ENCODE measurements around the gene NID1. TPM values are rescaled to one million over a fixed set of nuclear protein-coding genes. Genes with fewer than 3 reads are reported as not detected.

The NID1 gene
- total and polyA plus RNA-seq, 10 donors, result 6.8 to 178 (median 81.2) TPM

GRCh38 chr1:235941876-235942624 is 122.8 kb downstream of the NID1 start:
- DNase-seq, result no peak
- intact Hi-C loops (cut with DNase I; ENCODE audit: low total_unique reads), result no loop called here
- Histone ChIP-seq H3K27ac (peak overlapping the region in 7 of 8 donors; percentile 35 to 93 (median 88)), H3K27me3 (replicated peaks in 1 of 7) (no peaks in the 10 kb centered on the region), H3K9me3 (no peaks in the 10 kb centered on the region), H3K36me3 (no peaks in the 10 kb centered on the region), H3K4me1 (peaks cover 32 to 99% (median 84%) of the 10 kb centered on the region in 6 donors), H3K4me3 (peak overlapping the region in 1 of 8 donors; percentile 3)
- 44 to 87% (median 70%) methylated on average over 12 of the region's 12 CpGs for WGBS, 5 donors
- TF ChIP-seq POLR2AphosphoS5 (IDR thresholded peaks at IDR 0.05) (peak in 1 of 3 donors; percentile 27), POLR2A (IDR thresholded peaks at IDR 0.05) (no peak), CTCF (IDR thresholded peaks at IDR 0.05 in 8 of 11, conservative IDR thresholded peaks at IDR 0.05 in 3 of 11) (no peak)

GRCh38 chr1:235940285-235940684 is 124.6 kb downstream of the NID1 start:
- Histone ChIP-seq H3K4me3 (peak overlapping the region in 1 of 8 donors; percentile 27), H3K36me3 (no peaks in the 10 kb centered on the region), H3K27me3 (replicated peaks in 1 of 7) (no peaks in the 10 kb centered on the region), H3K27ac (peak overlapping the region in 7 of 8 donors; percentile 74 to 93 (median 88)), H3K9me3 (no peaks in the 10 kb centered on the region), H3K4me1 (peaks cover 28 to 99% (median 87%) of the 10 kb centered on the region in 6 donors)
- no peak for TF ChIP-seq POLR2A (IDR thresholded peaks at IDR 0.05)
- TF ChIP-seq CTCF (IDR thresholded peaks at IDR 0.05 in 8 of 11, conservative IDR thresholded peaks at IDR 0.05 in 3 of 11), result peak in 1 of 11 experiments; percentile 8
- peak in 2 of 3 donors; percentile 37 to 73 for TF ChIP-seq POLR2AphosphoS5 (IDR thresholded peaks at IDR 0.05)
- intact Hi-C loops (cut with DNase I; ENCODE audit: low total_unique reads), result no loop called here
- WGBS, 5 donors, result 50 to 79% (median 72%) methylated on average over 6 of the region's 6 CpGs
- DNase-seq, result peak; percentile 84

GRCh38 chr1:235939480-235939775 is 125.5 kb downstream of the NID1 start:
- Histone ChIP-seq H3K27ac (peak overlapping the region; percentile 62 to 93 (median 84)), H3K4me1 (peaks cover 28 to 99% (median 89%) of the 10 kb centered on the region in 6 donors)
- intact Hi-C loops (cut with DNase I; ENCODE audit: low total_unique reads), result loop anchor here (10.0 kb wide), 1 partner anchor 55 kb away; no protein-coding TSS in a partner anchor

More at GRCh38 chr1:235939480-235939775, 125.5 kb downstream of the NID1 start:
- Histone ChIP-seq H3K9me3 (no peaks in the 10 kb centered on the region), H3K27me3 (replicated peaks in 1 of 7) (no peaks in the 10 kb centered on the region), H3K36me3 (no peaks in the 10 kb centered on the region), H3K4me3 (peak overlapping the region in 1 of 8 donors; percentile 27)
- no peak for DNase-seq
- 45 to 74% (median 59%) methylated on average over 1 of the region's 1 CpG for WGBS, 5 donors
- TF ChIP-seq POLR2A (IDR thresholded peaks at IDR 0.05), result no peak
- no peak for TF ChIP-seq CTCF (IDR thresholded peaks at IDR 0.05 in 8 of 11, conservative IDR thresholded peaks at IDR 0.05 in 3 of 11)
- no peak for TF ChIP-seq POLR2AphosphoS5 (IDR thresholded peaks at IDR 0.05)

Measured in spleen (tissue), 11 donors.